ENCODE data around the gene CDK13. TPM values are rescaled to one million over a fixed set of nuclear protein-coding genes. Genes with fewer than 3 reads are reported as not detected.
A peak's percentile ranks its signal among the peaks of the same experiment; 100 is the strongest.

CDK13 gene
- total and polyA plus RNA-seq, 9 of the 15 experiments (the other 6 are each of a cell fraction or from before 2014, with no cell fraction given): 9.8 to 46.1 (median 32.4) TPM

- TF ChIP-seq BCLAF1 (IDR thresholded peaks at IDR 0.05; ENCODE audit: borderline replicate concordance in 1 of 2, control insufficient read depth in 1 of 2, low read depth in 2 of 2, low read length in 1 of 2) (no peak), KAT7 (CRISPR knock-in tag; IDR thresholded peaks at IDR 0.05; ENCODE audit: borderline replicate concordance) (no peak), ZKSCAN1 (IDR thresholded peaks at IDR 0.05; ENCODE audit: low read depth, low read length) (no peak), DPF2 (IDR thresholded peaks at IDR 0.05) (0 out of 2 replicates have a peak, but pooled peaks have one; percentile 38), FOXJ3 (CRISPR knock-in tag; IDR thresholded peaks at IDR 0.05) (no peak), ATF3 (IDR thresholded peaks at IDR 0.05) (no peak), ATF3 (CRISPR knock-in tag; conservative IDR thresholded peaks at IDR 0.05) (no peak), ZBED1 (IDR thresholded peaks at IDR 0.05) (no peak), DNMT1 (IDR thresholded peaks at IDR 0.05) (no peak), SLC30A9 (CRISPR knock-in tag; IDR thresholded peaks at IDR 0.05) (no peak), MXD1 (CRISPR knock-in tag; IDR thresholded peaks at IDR 0.05; ENCODE audit: borderline replicate concordance, poor library complexity, severe bottlenecking) (no peak), SRSF1 (IDR thresholded peaks at IDR 0.05; ENCODE audit: low read depth, low read length) (no peak), PHB (CRISPR knock-in tag; IDR thresholded peaks at IDR 0.05) (no peak), PRMT5 (CRISPR knock-in tag; IDR thresholded peaks at IDR 0.05) (no peak), THRAP3 (IDR thresholded peaks at IDR 0.05; ENCODE audit: borderline replicate concordance) (no peak), POLR2H (tag; IDR thresholded peaks at IDR 0.05; ENCODE audit: low read depth) (no peak), ZNF395 (CRISPR knock-in tag; IDR thresholded peaks at IDR 0.05) (no peak), ERF (CRISPR knock-in tag; IDR thresholded peaks at IDR 0.05) (no peak), XRCC4 (IDR thresholded peaks at IDR 0.05; ENCODE audit: extremely low read depth, insufficient read depth, insufficient read length) (no peak), SAFB2 (IDR thresholded peaks at IDR 0.05; ENCODE audit: borderline replicate concordance, low read depth, low read length, severe bottlenecking) (no peak), HCFC1 (IDR thresholded peaks at IDR 0.05; ENCODE audit: low read depth, low read length) (no peak), E2F5 (CRISPR knock-in tag; IDR thresholded peaks at IDR 0.05) (no peak)
These were observed 108.6 kb downstream of the CDK13 start (continued) for GRCh38 chr7:40058636-40059035.
